ENCODE data around the gene FBXO8.

GRCh38 chr4:174211622-174212044, 71.8 kb downstream of the FBXO8 start:
- TF ChIP-seq CTCF (IDR thresholded peaks at IDR 0.05) (no peak), POLR2A (IDR thresholded peaks at IDR 0.05) (no peak)
